Ovary (tissue), 3 donors: Measurements from ENCODE around the gene RUSC1.
"Not testable (repeated sequence)": the region's sequence is repeated elsewhere in the genome, so short reads cannot be mapped to it uniquely, and the experiment has no call there.

Source experiments
- EP300 ChIP-seq: sonication (generic); formaldehyde crosslinking; IDR thresholded peaks from one replicate; pipeline ENCODE4 v1.6.1; 2017; ENCODE audit warnings: antibody characterized with exemption
- POLR2A ChIP-seq: fragments of 450-650 bp; IDR thresholded peaks from one replicate; pipeline ENCODE4 v1.6.1; 2017; ENCODE audit warnings: antibody characterized with exemption, mild to moderate bottlenecking, moderate library complexity
- TF ChIP-seq, protein P1 (sequence below), 3 donors: fragments of 450-650 bp in 2 of 3; fragments of 200-600 bp in 1 of 3; IDR thresholded peaks; one replicate each; pipeline versions ENCODE4 v1.5.1 to v1.8.0; 2016 to 2022; ENCODE audit warnings: antibody characterized with exemption in 3 of 3, mild to moderate bottlenecking in 1 of 3
- donor health status: DM: no; HTN: no; CAD: no.

DNA sequence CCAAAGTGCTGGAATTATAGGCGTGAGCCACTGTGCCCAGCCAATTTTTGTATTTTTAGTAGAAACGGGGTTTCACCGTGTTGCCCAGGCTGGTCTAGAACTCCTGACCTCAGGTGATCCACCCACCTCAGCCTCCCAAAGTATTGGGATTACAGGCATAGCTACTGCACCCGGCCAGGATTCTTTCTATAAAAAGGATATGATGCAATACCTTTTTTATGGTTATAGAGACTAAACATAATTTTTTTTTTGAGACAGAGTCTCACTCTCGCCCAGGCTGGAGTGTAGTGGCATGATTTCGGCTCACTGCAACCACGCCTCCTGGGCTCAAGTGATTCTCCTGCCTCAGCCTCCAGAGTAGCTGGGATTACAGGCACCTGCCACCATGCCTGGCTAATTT, 8.2 kb downstream of the RUSC1 start:
- TF ChIP-seq, protein P1, sequence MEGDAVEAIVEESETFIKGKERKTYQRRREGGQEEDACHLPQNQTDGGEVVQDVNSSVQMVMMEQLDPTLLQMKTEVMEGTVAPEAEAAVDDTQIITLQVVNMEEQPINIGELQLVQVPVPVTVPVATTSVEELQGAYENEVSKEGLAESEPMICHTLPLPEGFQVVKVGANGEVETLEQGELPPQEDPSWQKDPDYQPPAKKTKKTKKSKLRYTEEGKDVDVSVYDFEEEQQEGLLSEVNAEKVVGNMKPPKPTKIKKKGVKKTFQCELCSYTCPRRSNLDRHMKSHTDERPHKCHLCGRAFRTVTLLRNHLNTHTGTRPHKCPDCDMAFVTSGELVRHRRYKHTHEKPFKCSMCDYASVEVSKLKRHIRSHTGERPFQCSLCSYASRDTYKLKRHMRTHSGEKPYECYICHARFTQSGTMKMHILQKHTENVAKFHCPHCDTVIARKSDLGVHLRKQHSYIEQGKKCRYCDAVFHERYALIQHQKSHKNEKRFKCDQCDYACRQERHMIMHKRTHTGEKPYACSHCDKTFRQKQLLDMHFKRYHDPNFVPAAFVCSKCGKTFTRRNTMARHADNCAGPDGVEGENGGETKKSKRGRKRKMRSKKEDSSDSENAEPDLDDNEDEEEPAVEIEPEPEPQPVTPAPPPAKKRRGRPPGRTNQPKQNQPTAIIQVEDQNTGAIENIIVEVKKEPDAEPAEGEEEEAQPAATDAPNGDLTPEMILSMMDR (IDR thresholded peaks at IDR 0.05), result not testable (repeated sequence)
- TF ChIP-seq POLR2A, EP300: not testable (repeated sequence)
